ELF-1 (cell line): ENCODE results near the gene ETV6.
"Not testable (repeated sequence)": the region's sequence is repeated elsewhere in the genome, so short reads cannot be mapped to it uniquely, and the experiment has no call there.

ENCODE experiments used
- DNase-seq: peaks from one replicate; pipeline ENCODE4 v3.0.0-alpha.2; 2016; ENCODE audit warnings: low read depth, low spot score

ETV6 gene

DNA sequence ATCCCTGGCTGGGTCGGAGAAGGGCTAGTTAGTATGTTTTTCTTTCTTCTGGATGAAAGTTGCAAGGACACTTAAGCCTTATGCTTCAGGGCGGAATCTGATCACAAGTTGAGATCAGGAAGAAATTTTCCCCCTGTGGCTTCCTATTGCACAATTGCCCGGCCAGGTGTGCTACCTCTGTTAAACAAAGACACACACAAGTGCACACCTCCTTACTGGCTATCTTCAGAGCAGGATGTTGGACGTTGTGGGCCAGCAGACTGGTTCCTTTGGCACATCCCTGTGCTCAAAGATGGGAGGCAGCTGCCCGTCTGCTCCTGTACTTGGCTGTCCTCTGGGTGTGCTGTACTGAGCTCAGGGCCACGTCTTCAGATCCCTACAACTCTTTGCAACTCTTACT, 19.1 kb downstream of the ETV6 start:
- DNase-seq, result peak; percentile 53

GRCh38 chr12:11669348-11669747, 19.9 kb downstream of the ETV6 start:
- DNase-seq, result no peak

DNA sequence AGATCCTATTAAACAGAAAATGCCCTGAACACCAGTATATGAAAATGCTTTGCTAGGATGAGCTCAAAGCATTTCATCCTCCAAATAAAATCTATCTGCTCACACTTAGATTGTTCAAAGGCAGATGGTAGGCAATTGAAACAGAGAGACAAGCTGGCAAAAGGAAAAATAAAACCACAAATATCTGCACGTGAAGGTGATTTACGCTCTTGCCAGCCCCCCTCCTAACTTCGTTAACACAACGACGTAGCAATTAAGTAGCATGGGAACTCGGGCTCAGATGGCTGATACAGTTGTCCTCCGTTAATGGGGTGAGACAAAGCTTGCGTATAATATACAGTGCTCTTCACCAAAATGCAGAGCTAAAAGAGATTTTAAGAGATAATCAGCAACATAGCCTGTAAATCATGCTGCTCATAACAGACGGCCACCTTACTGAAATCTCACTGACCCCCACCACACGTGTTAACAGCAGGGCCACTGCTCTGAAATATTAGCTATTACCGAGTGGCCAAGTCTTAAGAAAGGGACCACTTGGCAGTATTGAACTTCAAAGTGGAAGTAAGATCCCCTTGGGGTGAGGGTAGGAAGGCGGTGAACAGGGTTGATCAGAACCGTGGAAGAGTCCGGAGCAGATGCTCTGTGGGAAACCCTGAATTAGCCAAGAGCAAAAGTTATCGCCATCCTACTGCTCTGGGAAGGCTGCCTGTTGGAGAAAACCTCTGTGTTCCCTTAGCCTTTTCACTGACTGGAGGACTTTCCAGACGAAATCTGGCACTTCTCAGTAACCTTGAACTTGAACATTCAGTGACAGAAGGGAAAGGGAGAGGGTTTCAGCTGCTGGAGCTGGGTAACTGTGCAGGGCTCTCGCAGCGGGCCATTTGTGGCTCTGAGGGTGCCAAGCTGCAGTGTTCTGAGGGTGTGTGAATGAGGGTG, 23.1 kb downstream of the ETV6 start:
- no peak for DNase-seq

DNA sequence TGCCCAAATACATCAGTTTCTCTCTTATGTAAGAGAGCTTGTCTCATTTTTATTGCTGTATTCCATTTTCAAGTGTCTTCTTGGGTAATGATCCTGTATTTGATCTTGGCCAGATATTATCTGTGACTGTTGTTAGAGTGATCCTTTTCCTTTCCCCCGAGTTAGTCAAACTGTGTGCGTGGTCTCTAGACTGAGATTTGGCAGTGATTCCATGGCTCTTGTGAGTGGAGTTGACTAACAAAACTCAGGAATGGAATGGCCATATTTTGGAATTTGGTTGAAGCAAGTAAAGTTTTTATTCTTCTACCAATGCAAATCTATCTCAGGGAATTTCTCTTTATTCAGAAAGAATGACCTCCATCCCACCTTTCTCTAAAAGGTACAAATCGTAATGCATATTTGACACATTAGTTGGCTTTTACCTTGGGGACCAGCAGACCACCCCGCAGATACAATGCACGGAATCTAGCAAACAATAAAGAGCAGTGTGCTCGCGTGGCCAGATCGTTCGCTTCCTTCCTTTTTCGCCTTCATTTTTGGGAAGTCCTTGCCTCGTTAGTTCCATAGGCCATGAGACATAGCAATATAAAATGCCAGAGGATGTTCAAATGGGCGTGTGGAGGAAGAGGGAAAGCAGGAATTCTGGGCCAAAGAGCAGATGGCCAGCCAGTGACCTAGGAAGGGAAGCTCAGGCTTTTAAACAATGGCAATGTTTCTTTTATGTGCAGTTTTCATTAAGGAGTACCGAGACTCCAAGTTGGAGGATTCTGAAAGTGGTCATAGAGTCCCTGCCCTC, 24.4 kb downstream of the ETV6 start:
- no peak for DNase-seq

DNA sequence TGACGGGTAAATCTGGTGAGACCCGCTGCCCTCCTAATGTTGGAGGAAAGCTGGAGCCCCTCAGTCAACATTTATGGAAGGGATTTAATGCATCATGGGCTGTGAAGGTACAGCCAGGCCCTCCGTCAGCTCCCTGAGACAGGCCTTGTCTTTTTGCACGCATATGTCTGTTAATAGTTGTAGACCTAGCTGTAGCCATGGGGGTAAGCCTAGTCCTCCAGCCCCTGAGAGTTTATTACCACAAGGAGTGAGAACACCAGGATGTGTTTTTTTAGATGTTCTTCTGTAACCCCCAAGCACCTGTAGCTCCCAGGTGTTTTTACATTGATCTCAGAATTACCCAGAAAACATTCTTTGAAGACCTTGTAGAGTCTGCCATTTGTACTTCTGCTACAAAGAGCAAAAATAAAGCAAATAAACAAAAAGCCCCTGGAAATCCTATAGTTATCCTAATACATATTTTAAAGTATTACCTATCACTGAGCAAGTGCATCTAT, 25.5 kb downstream of the ETV6 start:
- no peak for DNase-seq

GRCh38 chr12:11676052-11676451, 26.6 kb downstream of the ETV6 start:
- no peak for DNase-seq

GRCh38 chr12:11677093-11677492, 27.6 kb downstream of the ETV6 start:
- DNase-seq, result no peak

GRCh38 chr12:11677752-11678151, 28.3 kb downstream of the ETV6 start:
- no peak for DNase-seq

DNA sequence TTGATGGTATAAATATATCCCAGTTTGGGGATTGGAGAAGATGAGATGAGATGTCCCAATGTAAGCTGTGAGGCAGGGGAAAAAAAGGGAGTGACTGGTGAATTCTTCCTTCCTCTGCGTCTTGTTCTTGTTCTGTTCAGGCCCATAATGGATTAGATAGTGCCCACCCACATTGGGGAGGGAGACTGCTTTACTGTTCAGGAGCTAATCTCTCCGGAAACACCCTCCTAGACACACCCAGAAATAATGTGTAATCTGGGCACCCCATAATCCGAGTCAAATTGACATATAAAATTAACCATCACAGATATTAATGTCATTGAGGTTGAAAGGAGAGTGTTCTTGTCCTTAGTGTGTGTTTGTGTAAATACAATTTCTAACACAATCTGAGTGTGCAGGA, 29.3 kb downstream of the ETV6 start:
- no peak for DNase-seq

GRCh38 chr12:11681207-11681606, 31.7 kb downstream of the ETV6 start:
- no peak for DNase-seq

- not testable (repeated sequence) for DNase-seq
Measured at GRCh38 chr12:11681695-11682094, 32.2 kb downstream of the ETV6 start.

DNA sequence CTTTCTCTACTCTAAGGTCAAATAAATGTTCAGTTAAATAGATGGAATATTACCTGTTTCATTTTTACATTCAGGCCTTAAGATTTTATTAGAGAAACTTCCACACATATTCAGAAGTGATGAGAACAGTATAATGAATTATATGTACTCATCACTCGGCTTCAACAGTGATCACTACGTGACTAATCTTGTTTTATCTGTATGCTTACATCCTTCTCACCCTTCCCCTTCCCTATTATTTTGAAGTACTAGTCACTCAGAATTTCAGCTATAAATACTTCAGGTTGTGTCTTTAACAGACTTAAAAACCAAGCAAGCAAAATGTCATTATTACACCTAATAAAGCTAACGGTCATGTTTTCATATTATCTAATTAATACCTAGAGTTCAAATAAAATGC, 34.9 kb downstream of the ETV6 start:
- DNase-seq, result no peak

- DNase-seq, result no peak
Measured at GRCh38 chr12:11684811-11685210, 35.3 kb downstream of the ETV6 start.

- no peak for DNase-seq
Measured at GRCh38 chr12:11685316-11685715, 35.8 kb downstream of the ETV6 start.

DNA sequence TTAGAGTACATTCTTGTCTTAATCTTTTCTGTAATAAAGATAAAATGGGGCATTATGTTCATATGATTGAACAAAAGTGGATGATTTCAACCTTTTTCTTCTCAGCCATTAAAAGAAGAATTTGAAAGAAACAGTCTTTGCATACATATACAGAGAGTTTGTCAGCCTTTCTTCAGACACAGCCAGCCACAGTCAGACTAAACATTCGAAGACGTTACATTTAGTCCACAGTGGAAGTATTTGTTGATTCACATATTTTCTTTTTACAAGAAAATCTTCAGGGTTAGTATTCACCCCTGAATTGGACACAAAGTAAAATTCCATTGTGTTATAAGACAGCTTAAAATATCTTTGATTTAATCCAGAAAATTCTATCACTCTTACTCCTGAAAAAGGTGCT, 36.2 kb downstream of the ETV6 start:
- DNase-seq, result no peak

- DNase-seq, result no peak
Measured at GRCh38 chr12:11686120-11686519, 36.6 kb downstream of the ETV6 start.

GRCh38 chr12:11687528-11687927, 38.1 kb downstream of the ETV6 start:
- no peak for DNase-seq

GRCh38 chr12:11688379-11688778, 38.9 kb downstream of the ETV6 start:
- no peak for DNase-seq

DNA sequence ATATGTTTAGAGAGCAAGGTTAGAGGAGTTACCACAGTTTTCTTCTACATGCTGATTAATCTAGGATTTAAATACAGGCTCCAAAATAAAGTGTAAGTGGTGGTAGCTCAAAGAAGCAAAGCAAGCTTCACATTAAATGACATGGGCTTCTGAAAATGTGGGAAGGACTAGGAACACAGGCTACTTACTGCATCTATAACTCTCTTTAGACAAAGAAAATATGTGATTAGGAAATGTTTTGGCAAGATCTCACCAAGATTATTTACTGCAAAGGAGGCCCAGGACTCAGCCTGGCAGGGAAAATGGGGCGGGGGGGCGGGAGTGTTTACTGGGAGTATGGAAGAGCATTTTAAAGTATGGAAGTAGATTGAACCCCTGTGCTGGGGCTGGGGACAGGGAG, 39.4 kb downstream of the ETV6 start:
- no peak for DNase-seq

DNA sequence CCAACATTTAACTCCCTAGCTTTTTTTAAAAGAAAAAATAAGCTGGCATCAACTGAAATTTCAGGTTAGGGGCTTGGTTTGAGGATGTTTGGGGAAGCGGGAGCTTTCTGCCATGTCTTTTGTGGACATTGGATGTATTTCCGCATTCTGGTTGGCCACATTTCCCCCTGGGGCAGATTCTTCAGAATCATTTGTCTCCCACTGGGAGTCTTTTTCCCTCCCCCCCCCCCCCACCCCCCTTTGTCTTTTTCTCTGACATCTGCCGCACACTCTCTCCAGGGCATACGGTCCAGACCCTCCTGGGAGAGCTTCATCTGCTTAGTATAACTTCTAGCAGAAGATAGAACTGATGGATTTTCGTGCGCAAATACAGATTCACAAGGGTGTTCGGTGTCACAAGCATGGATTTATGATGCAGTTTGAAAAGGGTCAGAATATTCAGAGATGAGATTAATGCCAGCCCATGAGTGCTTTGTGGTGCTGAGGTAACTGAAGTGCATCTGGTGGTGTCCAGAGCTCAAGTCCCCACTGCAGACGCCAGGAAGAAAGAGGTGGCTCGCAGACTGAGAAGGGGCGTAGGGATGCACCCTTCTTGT, 40.2 kb downstream of the ETV6 start:
- peak; percentile 80 for DNase-seq

- DNase-seq, result no peak
Measured at GRCh38 chr12:11693067-11693466, 43.6 kb downstream of the ETV6 start.

- no peak for DNase-seq
Measured at GRCh38 chr12:11693601-11694000, 44.1 kb downstream of the ETV6 start.
